HL-60 (cell line): ENCODE data around the gene SUSD4.
A peak's percentile ranks its signal among the peaks of the same experiment; 100 is the strongest.

Experiments
- DNase-seq, 2 experiments: peaks; one replicate each; pipeline ENCODE4 v3.0.0-alpha.2; 2010 to 2020; ENCODE audit warnings: low read depth in 1 of 2, low spot score in 1 of 2
- H3K27ac ChIP-seq: fragments of 250-450 bp; sonication (Bioruptor Pico); replicated peaks from 2 replicates; pipeline ENCODE4 v1.5.1; 2020; ENCODE audit warnings: mild to moderate bottlenecking, moderate library complexity
- H3K27me3 ChIP-seq: fragments of 250-450 bp; sonication (Bioruptor Pico); 2 replicates; pipeline ENCODE4 v1.5.1; 2021; ENCODE audit warnings: mild to moderate bottlenecking, moderate library complexity; ENCODE audit not compliant: insufficient read depth, poor library complexity, severe bottlenecking
- H3K4me3 ChIP-seq: replicated peaks from 2 replicates; pipeline ENCODE4 v1.5.1; 2011; ENCODE audit warnings: mild to moderate bottlenecking, control low read depth, low read length; ENCODE audit not compliant: insufficient read depth
- CTCF ChIP-seq: IDR thresholded peaks from one replicate; pipeline ENCODE4 v1.5.1; 2011; ENCODE audit warnings: low read length, control low read depth, inconsistent platforms; ENCODE audit not compliant: insufficient read depth
- GABPA ChIP-seq: IDR thresholded peaks from 2 replicates; pipeline ENCODE4 v1.6.1; 2012; ENCODE audit warnings: low read depth
- POLR2AphosphoS5 ChIP-seq: IDR thresholded peaks from 2 replicates; pipeline ENCODE4 v1.6.1; 2012; ENCODE audit warnings: low read depth
- SPI1 ChIP-seq: IDR thresholded peaks from 2 replicates; pipeline ENCODE4 v1.6.1; 2012; ENCODE audit warnings: low read depth, mild to moderate bottlenecking, borderline replicate concordance
- TF ChIP-seq, protein P1 (sequence below): IDR thresholded peaks from 2 replicates; pipeline ENCODE4 v1.6.1; 2012; ENCODE audit warnings: low read depth; ENCODE audit not compliant: insufficient replicate concordance

The SUSD4 gene

DNA sequence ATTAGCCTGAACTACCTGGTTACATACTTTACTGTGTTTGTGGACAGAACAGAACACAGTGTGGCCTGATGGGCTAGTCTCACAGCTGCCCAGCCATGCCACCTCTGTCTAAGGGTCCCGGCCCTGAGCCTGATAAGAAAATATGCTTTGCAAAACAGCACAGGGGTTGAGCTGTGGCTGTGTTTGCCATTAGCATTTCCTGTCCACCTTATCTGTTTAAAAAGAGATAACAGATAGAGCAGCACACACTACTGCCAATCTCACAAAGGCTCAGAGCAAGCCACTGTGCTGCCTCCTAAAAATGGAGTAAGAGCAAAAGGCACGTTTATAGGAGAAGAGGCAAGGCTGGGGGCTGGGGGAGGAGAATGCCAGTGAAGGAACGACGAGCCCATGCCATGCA is 95.0 kb downstream of the SUSD4 start:
- Histone ChIP-seq H3K4me3 (no peak overlapping the region), H3K27me3 (peaks cover 3% of the 10 kb centered on the region), H3K27ac (no peak overlapping the region)
- TF ChIP-seq CTCF (no peak), POLR2AphosphoS5 (no peak), SPI1 (no peak), GABPA (no peak)
- TF ChIP-seq, protein P1, sequence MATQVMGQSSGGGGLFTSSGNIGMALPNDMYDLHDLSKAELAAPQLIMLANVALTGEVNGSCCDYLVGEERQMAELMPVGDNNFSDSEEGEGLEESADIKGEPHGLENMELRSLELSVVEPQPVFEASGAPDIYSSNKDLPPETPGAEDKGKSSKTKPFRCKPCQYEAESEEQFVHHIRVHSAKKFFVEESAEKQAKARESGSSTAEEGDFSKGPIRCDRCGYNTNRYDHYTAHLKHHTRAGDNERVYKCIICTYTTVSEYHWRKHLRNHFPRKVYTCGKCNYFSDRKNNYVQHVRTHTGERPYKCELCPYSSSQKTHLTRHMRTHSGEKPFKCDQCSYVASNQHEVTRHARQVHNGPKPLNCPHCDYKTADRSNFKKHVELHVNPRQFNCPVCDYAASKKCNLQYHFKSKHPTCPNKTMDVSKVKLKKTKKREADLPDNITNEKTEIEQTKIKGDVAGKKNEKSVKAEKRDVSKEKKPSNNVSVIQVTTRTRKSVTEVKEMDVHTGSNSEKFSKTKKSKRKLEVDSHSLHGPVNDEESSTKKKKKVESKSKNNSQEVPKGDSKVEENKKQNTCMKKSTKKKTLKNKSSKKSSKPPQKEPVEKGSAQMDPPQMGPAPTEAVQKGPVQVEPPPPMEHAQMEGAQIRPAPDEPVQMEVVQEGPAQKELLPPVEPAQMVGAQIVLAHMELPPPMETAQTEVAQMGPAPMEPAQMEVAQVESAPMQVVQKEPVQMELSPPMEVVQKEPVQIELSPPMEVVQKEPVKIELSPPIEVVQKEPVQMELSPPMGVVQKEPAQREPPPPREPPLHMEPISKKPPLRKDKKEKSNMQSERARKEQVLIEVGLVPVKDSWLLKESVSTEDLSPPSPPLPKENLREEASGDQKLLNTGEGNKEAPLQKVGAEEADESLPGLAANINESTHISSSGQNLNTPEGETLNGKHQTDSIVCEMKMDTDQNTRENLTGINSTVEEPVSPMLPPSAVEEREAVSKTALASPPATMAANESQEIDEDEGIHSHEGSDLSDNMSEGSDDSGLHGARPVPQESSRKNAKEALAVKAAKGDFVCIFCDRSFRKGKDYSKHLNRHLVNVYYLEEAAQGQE: no peak
- no peak for DNase-seq

- DNase-seq: no peak
Observed at GRCh38 chr1:223266632-223267172, 97.3 kb downstream of the SUSD4 start.

GRCh38 chr1:223264983-223265908 is 98.7 kb downstream of the SUSD4 start:
- DNase-seq: no peak
- peaks cover 3% of the 10 kb centered on the region for H3K27me3 ChIP-seq
- no peak for TF ChIP-seq SPI1
- TF ChIP-seq, protein P1: no peak
- TF ChIP-seq GABPA: no peak
- TF ChIP-seq CTCF: no peak
- TF ChIP-seq POLR2AphosphoS5: no peak
- H3K4me3 ChIP-seq: no peak overlapping the region
- no peak overlapping the region for H3K27ac ChIP-seq

More at GRCh38 chr1:223266632-223267172, 97.3 kb downstream of the SUSD4 start:
- peaks cover 3% of the 10 kb centered on the region for H3K27me3 ChIP-seq
- H3K4me3 ChIP-seq: no peak overlapping the region
- TF ChIP-seq SPI1 (peak; percentile 73), CTCF (no peak)
- no peak overlapping the region for H3K27ac ChIP-seq
